ENCODE results near the gene SERPINB6. TPM values are rescaled to one million over a fixed set of nuclear protein-coding genes. Genes with fewer than 3 reads are reported as not detected.

The SERPINB6 gene
- 10 to 100 TPM; 30.2 to 90.6 (median 71.2) TPM for polyA plus RNA-seq (ENCODE audit: low read depth in 6 of 6)

- Mint-ChIP-seq H3K27ac (peak within 1 kb of the TSS; percentile 71 to 97 (median 94)), H3K4me3 (peak within 1 kb of the TSS; percentile 87 to 96 (median 93)), H3K4me1 (peaks cover 8 to 47% (median 22%) of the 10 kb centered on the region in 3 donors), H3K27me3 (peaks cover 3 to 5% (median 4%) of the 10 kb centered on the region in 3 donors), H3K9me3 (no peaks in the 10 kb centered on the region), H3K36me3 (no peaks in the 10 kb centered on the region)
- ATAC-seq (ENCODE audit: low read depth in 2 of 2) (peak; percentile 62), DNase-seq (peak; percentile 43)
These were observed at the start of gene SERPINB6 for GRCh38 chr6:2971420-2972218. SERPINB6 (minus strand) TSS chr6:2971567; CDS start chr6:2959332, 12,235 bp downstream.

- Mint-ChIP-seq H3K27me3 (peaks cover 0 to 11% (median 5%) of the 10 kb centered on the region in 3 donors), H3K36me3 (peaks cover 0 to 13% of the 10 kb centered on the region in 2 donors), H3K9me3 (no peaks in the 10 kb centered on the region), H3K4me1 (peaks cover 15 to 22% (median 22%) of the 10 kb centered on the region in 3 donors), H3K27ac (peak overlapping the region in 3 of 6 donors; percentile 15 to 67 (median 20)), H3K4me3 (no peak overlapping the region)
- ATAC-seq (ENCODE audit: low read depth in 2 of 2) (no peak), DNase-seq (no peak)
These were observed 48.5 kb upstream of the SERPINB6 start for GRCh38 chr6:3019749-3020320.

GRCh38 chr6:3019065-3019464 lies 47.7 kb upstream of the SERPINB6 start:
- no peak for ATAC-seq (ENCODE audit: low read depth in 2 of 2)
- Mint-ChIP-seq H3K4me1 (peaks cover 13 to 14% (median 14%) of the 10 kb centered on the region in 3 donors), H3K36me3 (peaks cover 1 to 13% of the 10 kb centered on the region in 2 donors), H3K4me3 (no peak overlapping the region), H3K9me3 (no peaks in the 10 kb centered on the region), H3K27ac (peak overlapping the region in 1 of 6 donors; percentile 20), H3K27me3 (peaks cover 0 to 11% (median 5%) of the 10 kb centered on the region in 3 donors)
- no peak for DNase-seq

GRCh38 chr6:3017304-3017703 lies 45.9 kb upstream of the SERPINB6 start:
- Mint-ChIP-seq H3K36me3 (peaks cover 11 to 20% of the 10 kb centered on the region in 2 donors), H3K9me3 (peaks cover 0 to 11% (median 8%) of the 10 kb centered on the region in 7 donors), H3K27me3 (no peaks in the 10 kb centered on the region), H3K27ac (peak overlapping the region in 1 of 6 donors; percentile 57), H3K4me3 (no peak overlapping the region), H3K4me1 (no peaks in the 10 kb centered on the region)
- DNase-seq (no peak), ATAC-seq (ENCODE audit: low read depth in 2 of 2) (no peak)

- DNase-seq, result no peak
- Mint-ChIP-seq H3K27me3 (no peaks in the 10 kb centered on the region), H3K4me3 (no peak overlapping the region), H3K36me3 (peaks cover 17 to 27% of the 10 kb centered on the region in 2 donors), H3K27ac (peak overlapping the region in 1 of 6 donors; percentile 47), H3K9me3 (peaks cover 0 to 17% (median 14%) of the 10 kb centered on the region in 7 donors), H3K4me1 (no peaks in the 10 kb centered on the region)
- no peak for ATAC-seq (ENCODE audit: low read depth in 2 of 2)
These were observed 45.3 kb upstream of the SERPINB6 start for GRCh38 chr6:3016473-3017280.

- H3K27ac Mint-ChIP-seq, result no peak overlapping the region
- DNase-seq, result no peak
- no peak overlapping the region for H3K4me3 Mint-ChIP-seq
- peaks cover 33 to 37% of the 10 kb centered on the region in 2 donors for H3K36me3 Mint-ChIP-seq
- no peaks in the 10 kb centered on the region for H3K27me3 Mint-ChIP-seq
- H3K9me3 Mint-ChIP-seq, result peaks cover 2 to 31% (median 28%) of the 10 kb centered on the region in 7 donors
- H3K4me1 Mint-ChIP-seq, result no peaks in the 10 kb centered on the region
- no peak for ATAC-seq (ENCODE audit: low read depth in 2 of 2)
These were observed 43.8 kb upstream of the SERPINB6 start for GRCh38 chr6:3015144-3015543.

- H3K36me3 Mint-ChIP-seq, result peaks cover 36 to 42% of the 10 kb centered on the region in 2 donors
- DNase-seq (no peak), ATAC-seq (ENCODE audit: low read depth in 2 of 2) (no peak)
- H3K27ac Mint-ChIP-seq, result no peak overlapping the region
- peaks cover 5 to 36% (median 32%) of the 10 kb centered on the region in 7 donors for H3K9me3 Mint-ChIP-seq
- no peaks in the 10 kb centered on the region for H3K27me3 Mint-ChIP-seq
- H3K4me3 Mint-ChIP-seq, result no peak overlapping the region
- H3K4me1 Mint-ChIP-seq, result no peaks in the 10 kb centered on the region
These were observed 43.3 kb upstream of the SERPINB6 start for GRCh38 chr6:3014675-3015066.

- H3K9me3 Mint-ChIP-seq, result peaks cover 5 to 39% (median 33%) of the 10 kb centered on the region in 7 donors
- H3K27me3 Mint-ChIP-seq, result no peaks in the 10 kb centered on the region
- peak overlapping the region in 1 of 8 donors; percentile 42 for H3K4me3 Mint-ChIP-seq
- no peak for ATAC-seq (ENCODE audit: low read depth in 2 of 2)
- no peak overlapping the region for H3K27ac Mint-ChIP-seq
- no peak for DNase-seq
- H3K36me3 Mint-ChIP-seq, result peaks cover 36 to 47% of the 10 kb centered on the region in 2 donors
- H3K4me1 Mint-ChIP-seq, result no peaks in the 10 kb centered on the region
These were observed 42.7 kb upstream of the SERPINB6 start for GRCh38 chr6:3013901-3014674.

- no peak overlapping the region for H3K4me3 Mint-ChIP-seq
- no peak for ATAC-seq (ENCODE audit: low read depth in 2 of 2)
- peaks cover 36 to 50% of the 10 kb centered on the region in 2 donors for H3K36me3 Mint-ChIP-seq
These were observed 42.1 kb upstream of the SERPINB6 start for GRCh38 chr6:3013486-3013885.

GRCh38 chr6:3011592-3011991 lies 40.2 kb upstream of the SERPINB6 start:
- peaks cover 41 to 58% of the 10 kb centered on the region in 2 donors for H3K36me3 Mint-ChIP-seq
- no peak overlapping the region for H3K4me3 Mint-ChIP-seq
- peak overlapping the region in 1 of 6 donors; percentile 66 for H3K27ac Mint-ChIP-seq
- DNase-seq (no peak), ATAC-seq (ENCODE audit: low read depth in 2 of 2) (no peak)
- H3K4me1 Mint-ChIP-seq, result no peaks in the 10 kb centered on the region
- peaks cover 5 to 40% (median 33%) of the 10 kb centered on the region in 7 donors for H3K9me3 Mint-ChIP-seq
- no peaks in the 10 kb centered on the region for H3K27me3 Mint-ChIP-seq

More at GRCh38 chr6:3013486-3013885, 42.1 kb upstream of the SERPINB6 start:
- no peak overlapping the region for H3K27ac Mint-ChIP-seq
- DNase-seq, result no peak
- no peaks in the 10 kb centered on the region for H3K27me3 Mint-ChIP-seq
- H3K9me3 Mint-ChIP-seq, result peaks cover 5 to 40% (median 33%) of the 10 kb centered on the region in 7 donors
- H3K4me1 Mint-ChIP-seq, result no peaks in the 10 kb centered on the region

GRCh38 chr6:3011158-3011557 lies 39.8 kb upstream of the SERPINB6 start:
- Mint-ChIP-seq H3K27me3 (no peaks in the 10 kb centered on the region), H3K9me3 (peaks cover 5 to 40% (median 33%) of the 10 kb centered on the region in 7 donors), H3K27ac (peak overlapping the region in 1 of 6 donors; percentile 66), H3K4me1 (no peaks in the 10 kb centered on the region), H3K4me3 (peak overlapping the region in 1 of 8 donors; percentile 29), H3K36me3 (peaks cover 43 to 58% of the 10 kb centered on the region in 2 donors)
- ATAC-seq (ENCODE audit: low read depth in 2 of 2) (no peak), DNase-seq (no peak)

- peaks cover 5 to 40% (median 33%) of the 10 kb centered on the region in 7 donors for H3K9me3 Mint-ChIP-seq
These were observed 38.6 kb upstream of the SERPINB6 start for GRCh38 chr6:3009930-3010329.

More at GRCh38 chr6:3009930-3010329, 38.6 kb upstream of the SERPINB6 start:
- Mint-ChIP-seq H3K4me3 (no peak overlapping the region), H3K27me3 (no peaks in the 10 kb centered on the region), H3K27ac (no peak overlapping the region), H3K36me3 (peaks cover 43 to 56% of the 10 kb centered on the region in 2 donors), H3K4me1 (no peaks in the 10 kb centered on the region)
- no peak for DNase-seq
- ATAC-seq (ENCODE audit: low read depth in 2 of 2), result no peak

All from naive B cell (primary cell).